ENCODE measurements around the gene MIEN1. TPM values are rescaled to one million over a fixed set of nuclear protein-coding genes. Genes with fewer than 3 reads are reported as not detected.

The MIEN1 gene
- total RNA-seq, 1 donor from 2014 or later = 39.8 TPM

DNA sequence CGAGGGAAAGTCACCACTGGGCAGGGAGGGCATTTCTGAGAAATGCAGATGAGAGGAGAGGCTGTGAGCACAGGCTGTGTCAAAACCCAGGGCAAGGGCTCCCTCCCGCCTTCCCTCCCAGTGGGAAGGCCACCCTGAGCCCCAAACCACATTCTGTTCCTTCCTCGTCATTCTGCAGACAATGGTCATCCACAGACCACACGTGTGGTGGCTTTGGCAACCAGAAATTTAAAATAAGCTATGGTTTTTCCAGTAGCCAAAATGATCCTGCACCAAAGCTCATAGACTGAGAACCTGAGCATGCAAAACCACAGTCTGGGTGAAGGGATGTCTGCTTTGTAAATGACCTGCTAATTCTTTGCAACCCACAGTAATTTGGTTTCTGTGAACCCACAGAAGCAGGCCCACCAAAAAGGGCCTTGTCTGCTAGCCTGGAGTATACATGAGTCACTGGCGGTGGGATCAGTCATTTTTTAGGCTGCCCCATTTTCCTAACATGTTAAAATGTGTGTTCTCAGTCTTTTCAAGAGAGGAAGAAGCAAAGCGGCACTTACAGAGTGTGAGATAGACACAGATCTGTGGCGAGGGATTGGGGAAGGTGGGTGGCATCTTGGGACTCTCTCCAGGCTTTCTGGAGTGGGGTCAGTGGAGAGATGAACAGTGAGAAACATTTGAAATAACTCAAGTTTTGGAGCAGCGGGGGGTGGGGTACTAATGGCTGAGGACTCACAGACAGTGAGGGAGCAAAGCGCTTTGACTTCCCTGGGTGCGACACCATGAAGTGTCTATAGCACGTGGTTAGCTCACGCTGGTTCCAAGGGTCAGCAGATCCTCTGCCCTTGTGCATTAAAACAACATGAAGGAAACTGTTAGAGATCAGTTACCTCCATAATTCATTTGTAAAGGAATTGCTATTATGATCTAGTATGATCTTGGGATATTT is 27.9 kb upstream of the MIEN1 start:
- DNase-seq (ENCODE audit: extremely low spot score, unreplicated experiment) = no peak
- Mint-ChIP-seq H3K9me3 (no peaks in the 10 kb centered on the region), H3K27me3 (peaks cover 33% of the 10 kb centered on the region), H3K4me3 (no peak overlapping the region), H3K4me1 (ENCODE audit: unreplicated experiment) (peaks cover 11% of the 10 kb centered on the region), H3K36me3 (no peaks in the 10 kb centered on the region), H3K27ac (no peak overlapping the region)
- TF ChIP-seq, protein P1, sequence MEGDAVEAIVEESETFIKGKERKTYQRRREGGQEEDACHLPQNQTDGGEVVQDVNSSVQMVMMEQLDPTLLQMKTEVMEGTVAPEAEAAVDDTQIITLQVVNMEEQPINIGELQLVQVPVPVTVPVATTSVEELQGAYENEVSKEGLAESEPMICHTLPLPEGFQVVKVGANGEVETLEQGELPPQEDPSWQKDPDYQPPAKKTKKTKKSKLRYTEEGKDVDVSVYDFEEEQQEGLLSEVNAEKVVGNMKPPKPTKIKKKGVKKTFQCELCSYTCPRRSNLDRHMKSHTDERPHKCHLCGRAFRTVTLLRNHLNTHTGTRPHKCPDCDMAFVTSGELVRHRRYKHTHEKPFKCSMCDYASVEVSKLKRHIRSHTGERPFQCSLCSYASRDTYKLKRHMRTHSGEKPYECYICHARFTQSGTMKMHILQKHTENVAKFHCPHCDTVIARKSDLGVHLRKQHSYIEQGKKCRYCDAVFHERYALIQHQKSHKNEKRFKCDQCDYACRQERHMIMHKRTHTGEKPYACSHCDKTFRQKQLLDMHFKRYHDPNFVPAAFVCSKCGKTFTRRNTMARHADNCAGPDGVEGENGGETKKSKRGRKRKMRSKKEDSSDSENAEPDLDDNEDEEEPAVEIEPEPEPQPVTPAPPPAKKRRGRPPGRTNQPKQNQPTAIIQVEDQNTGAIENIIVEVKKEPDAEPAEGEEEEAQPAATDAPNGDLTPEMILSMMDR (conservative IDR thresholded peaks at IDR 0.05) = no peak

DNA sequence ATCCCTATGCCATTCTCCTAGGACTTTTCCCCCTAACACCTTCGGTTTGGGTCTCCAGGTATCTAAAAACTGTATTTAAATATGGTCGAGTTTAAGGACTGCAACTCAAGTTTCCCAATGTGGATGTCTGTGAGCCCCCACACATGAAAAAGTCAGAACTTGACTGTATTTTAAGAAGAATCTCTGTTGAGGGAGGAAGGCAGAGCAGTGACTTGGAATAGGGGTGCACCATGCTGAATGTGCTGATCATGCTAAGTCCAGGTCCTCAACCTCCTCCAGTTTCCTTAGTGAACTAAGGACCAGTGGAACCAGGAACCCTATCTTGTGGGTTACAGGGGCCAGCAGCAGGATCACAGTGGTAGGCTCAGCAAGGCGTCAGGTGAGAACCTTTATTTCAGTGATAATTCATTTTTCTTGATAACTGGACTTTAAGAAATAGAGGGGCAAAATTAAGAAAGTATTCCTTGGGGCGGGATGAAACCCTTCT is 26.9 kb upstream of the MIEN1 start:
- no peak for DNase-seq (ENCODE audit: extremely low spot score, unreplicated experiment)
- no peaks in the 10 kb centered on the region for H3K36me3 Mint-ChIP-seq
- peaks cover 29% of the 10 kb centered on the region for H3K27me3 Mint-ChIP-seq
- H3K27ac Mint-ChIP-seq = no peak overlapping the region
- peaks cover 14% of the 10 kb centered on the region for H3K4me1 Mint-ChIP-seq (ENCODE audit: unreplicated experiment)
- TF ChIP-seq, protein P1 (conservative IDR thresholded peaks at IDR 0.05) = no peak
- no peak overlapping the region for H3K4me3 Mint-ChIP-seq
- no peaks in the 10 kb centered on the region for H3K9me3 Mint-ChIP-seq

GRCh38 chr17:39756380-39757079 is 26.2 kb upstream of the MIEN1 start:
- TF ChIP-seq, protein P1 (conservative IDR thresholded peaks at IDR 0.05) = no peak
- no peaks in the 10 kb centered on the region for H3K9me3 Mint-ChIP-seq
- H3K27ac Mint-ChIP-seq = no peak overlapping the region
- peaks cover 29% of the 10 kb centered on the region for H3K27me3 Mint-ChIP-seq
- H3K36me3 Mint-ChIP-seq = no peaks in the 10 kb centered on the region
- H3K4me1 Mint-ChIP-seq (ENCODE audit: unreplicated experiment) = peaks cover 20% of the 10 kb centered on the region
- no peak for DNase-seq (ENCODE audit: extremely low spot score, unreplicated experiment)
- peak overlapping the region; percentile 41 for H3K4me3 Mint-ChIP-seq

GRCh38 chr17:39755554-39756379 is 25.4 kb upstream of the MIEN1 start:
- no peaks in the 10 kb centered on the region for H3K9me3 Mint-ChIP-seq
- peak overlapping the region; percentile 61 for H3K4me3 Mint-ChIP-seq
- H3K4me1 Mint-ChIP-seq (ENCODE audit: unreplicated experiment) = peaks cover 20% of the 10 kb centered on the region
- H3K36me3 Mint-ChIP-seq = no peaks in the 10 kb centered on the region
- no peak for DNase-seq (ENCODE audit: extremely low spot score, unreplicated experiment)
- TF ChIP-seq, protein P1 (conservative IDR thresholded peaks at IDR 0.05) = no peak
- peak overlapping the region; percentile 15 for H3K27ac Mint-ChIP-seq
- peaks cover 29% of the 10 kb centered on the region for H3K27me3 Mint-ChIP-seq

GRCh38 chr17:39754958-39755553 is 24.7 kb upstream of the MIEN1 start:
- TF ChIP-seq, protein P1 (conservative IDR thresholded peaks at IDR 0.05) = no peak
- Mint-ChIP-seq H3K4me1 (ENCODE audit: unreplicated experiment) (peaks cover 20% of the 10 kb centered on the region), H3K27ac (peak overlapping the region; percentile 15), H3K4me3 (peak overlapping the region; percentile 61), H3K27me3 (peaks cover 29% of the 10 kb centered on the region), H3K9me3 (no peaks in the 10 kb centered on the region), H3K36me3 (no peaks in the 10 kb centered on the region)
- DNase-seq (ENCODE audit: extremely low spot score, unreplicated experiment) = no peak
